Esophagus muscularis mucosa (tissue), 3 donors: Measurements from ENCODE around the gene SLC16A13.

Source experiments
- POLR2A ChIP-seq: fragments of 450-650 bp; IDR thresholded peaks from one replicate; pipeline ENCODE4 v1.6.1; 2017; ENCODE audit warnings: antibody characterized with exemption, moderate library complexity, mild to moderate bottlenecking, low read depth
- POLR2AphosphoS5 ChIP-seq, 2 donors: sonication (generic); formaldehyde crosslinking; IDR thresholded peaks; one replicate each; pipeline ENCODE4 v1.6.1; 2017; ENCODE audit warnings: antibody characterized with exemption in 2 of 2
- TF ChIP-seq, protein P1 (sequence below), 3 experiments: fragments of 200-600 bp in 2 of 3; fragments of 450-650 bp in 1 of 3; sonication (generic) in 2 of 3; IDR thresholded peaks; one replicate each; pipeline ENCODE4 v1.5.1; 2017 to 2019; ENCODE audit warnings: antibody characterized with exemption in 3 of 3, mild to moderate bottlenecking in 2 of 3, moderate library complexity in 1 of 3

GRCh38 chr17:6986676-6987075, 49.1 kb upstream of the SLC16A13 start:
- TF ChIP-seq POLR2A (no peak), POLR2AphosphoS5 (IDR thresholded peaks at IDR 0.05) (no peak)
- TF ChIP-seq, protein P1, sequence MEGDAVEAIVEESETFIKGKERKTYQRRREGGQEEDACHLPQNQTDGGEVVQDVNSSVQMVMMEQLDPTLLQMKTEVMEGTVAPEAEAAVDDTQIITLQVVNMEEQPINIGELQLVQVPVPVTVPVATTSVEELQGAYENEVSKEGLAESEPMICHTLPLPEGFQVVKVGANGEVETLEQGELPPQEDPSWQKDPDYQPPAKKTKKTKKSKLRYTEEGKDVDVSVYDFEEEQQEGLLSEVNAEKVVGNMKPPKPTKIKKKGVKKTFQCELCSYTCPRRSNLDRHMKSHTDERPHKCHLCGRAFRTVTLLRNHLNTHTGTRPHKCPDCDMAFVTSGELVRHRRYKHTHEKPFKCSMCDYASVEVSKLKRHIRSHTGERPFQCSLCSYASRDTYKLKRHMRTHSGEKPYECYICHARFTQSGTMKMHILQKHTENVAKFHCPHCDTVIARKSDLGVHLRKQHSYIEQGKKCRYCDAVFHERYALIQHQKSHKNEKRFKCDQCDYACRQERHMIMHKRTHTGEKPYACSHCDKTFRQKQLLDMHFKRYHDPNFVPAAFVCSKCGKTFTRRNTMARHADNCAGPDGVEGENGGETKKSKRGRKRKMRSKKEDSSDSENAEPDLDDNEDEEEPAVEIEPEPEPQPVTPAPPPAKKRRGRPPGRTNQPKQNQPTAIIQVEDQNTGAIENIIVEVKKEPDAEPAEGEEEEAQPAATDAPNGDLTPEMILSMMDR (IDR thresholded peaks at IDR 0.05), result no peak
